K562 (cell line): ENCODE data around the gene KDM4C. TPM values are rescaled to one million over a fixed set of nuclear protein-coding genes. Genes with fewer than 3 reads are reported as not detected.

ENCODE experiments used
- ATAC-seq: fragments of 200-7000 bp; cut with Tn5 transposase; 3 replicates; pipeline ENCODE4 v1.9.1; 2020; ENCODE audit warnings: moderate library complexity
- BruUV-seq: library from RNA; stranded (reverse); fragments of 400-500 nt; replicated peaks from 2 replicates; lab custom pipeline; 2021; lab: Mats Ljungman, UMichigan
- CTCF ChIA-PET: fragments of 300-600 bp; formaldehyde crosslinking; extraction: SDS; loops from one replicate; lab custom pipeline; 2021; ENCODE audit warnings: low intra/inter-chr PET ratio; lab: Yijun Ruan, JAX
- POLR2A ChIA-PET: fragments of 300-600, 350-650 bp; sonication (Branson Sonifier 250); formaldehyde crosslinking; extraction: SDS; loops from one replicate; lab custom pipeline; 2021; ENCODE audit warnings: antibody characterized with exemption, inconsistent platforms; lab: Yijun Ruan, JAX
- DNase-seq, 4 experiments: peaks; one replicate each; pipeline versions ENCODE4 v3.0.0 to v3.0.0-alpha.2; 2011 to 2018; ENCODE audit warnings: low spot score in 3 of 4, mixed read lengths in 3 of 4; ENCODE audit errors: extremely low read depth in 1 of 4
- FAIRE-seq: peaks from 2 replicates; lab custom pipeline; 2011; peaks lifted over from hg19 to GRCh38; lab: Jason Lieb, UNC
- H2AFZ ChIP-seq: 2 replicates; pipeline ENCODE4 v1.6.0; 2011; ENCODE audit warnings: low read depth, low read length, control low read depth, inconsistent platforms
- H3K27ac ChIP-seq: fragments of 200-600 bp; 3 replicates; pipeline ENCODE4 v1.8.0; 2011; ENCODE audit warnings: low read depth, mild to moderate bottlenecking, control low read depth, inconsistent platforms, low read length, moderate library complexity, mixed read lengths; ENCODE audit errors: extremely low read depth
- H3K27me3 ChIP-seq, 2 experiments: fragments of 300-600 bp in 1 of 2; 2 replicates in 1 of 2; 3 replicates in 1 of 2; pipeline versions ENCODE4 v1.6.0 to v1.8.0; 2011; ENCODE audit warnings: inconsistent platforms in 2 of 2, low read length in 2 of 2, mild to moderate bottlenecking in 1 of 2, mixed read lengths in 1 of 2, moderate library complexity in 1 of 2; ENCODE audit not compliant: control insufficient read depth in 2 of 2, insufficient read depth in 2 of 2
- H3K36me3 ChIP-seq: fragments of 300-600 bp; 3 replicates; pipeline ENCODE4 v1.8.0; 2011; ENCODE audit warnings: mild to moderate bottlenecking, low read length, inconsistent platforms; ENCODE audit not compliant: control insufficient read depth, insufficient read depth
- H3K4me1 ChIP-seq, 2 experiments: fragments of 200-600 bp in 1 of 2; replicated peaks in 1 of 2; 2 replicates in 1 of 2; 3 replicates in 1 of 2; pipeline versions ENCODE4 v1.5.1 to v1.8.0; 2011; ENCODE audit warnings: inconsistent platforms in 2 of 2, low read length in 2 of 2, mild to moderate bottlenecking in 1 of 2, mixed read lengths in 1 of 2, moderate library complexity in 1 of 2; ENCODE audit not compliant: control insufficient read depth in 2 of 2, insufficient read depth in 2 of 2
- H3K4me2 ChIP-seq: 2 replicates; pipeline ENCODE4 v1.6.1; 2011; ENCODE audit warnings: low read length, control low read depth, inconsistent platforms, mixed read lengths; ENCODE audit not compliant: insufficient read depth
- H3K4me3 ChIP-seq: fragments of 200-600 bp; sonication (generic), shearing (Covaris generic); 2 replicates; pipeline ENCODE4 v1.5.1; 2016; ENCODE audit warnings: control low read depth, inconsistent platforms
- H3K79me2 ChIP-seq: fragments of 200-600 bp; 3 replicates; pipeline ENCODE4 v1.8.0; 2011; ENCODE audit warnings: low read length, inconsistent platforms; ENCODE audit not compliant: control insufficient read depth, insufficient read depth
- H3K9ac ChIP-seq, 2 experiments: 2 replicates each; pipeline versions ENCODE4 v1.6.0 to v1.6.1; 2011; ENCODE audit warnings: low read depth in 2 of 2, low read length in 2 of 2, control low read depth in 1 of 2, inconsistent platforms in 1 of 2, mild to moderate bottlenecking in 1 of 2, mixed read lengths in 1 of 2; ENCODE audit not compliant: insufficient read depth in 1 of 2
- H3K9me1 ChIP-seq: one replicate; pipeline ENCODE4 v1.6.0; 2011; ENCODE audit warnings: inconsistent platforms, mild to moderate bottlenecking, low read length, moderate library complexity; ENCODE audit not compliant: control insufficient read depth, insufficient read depth
- H3K9me3 ChIP-seq: replicated peaks from 2 replicates; pipeline ENCODE4 v1.5.1; 2011; ENCODE audit warnings: low read depth, low read length, inconsistent platforms; ENCODE audit not compliant: control insufficient read depth, insufficient read depth
- H4K20me1 ChIP-seq: replicated peaks from 2 replicates; pipeline ENCODE4 v1.6.1; 2011; ENCODE audit warnings: low read length, inconsistent platforms, mixed read lengths; ENCODE audit not compliant: control insufficient read depth, insufficient read depth
- FOXM1 ChIP-seq, 2 experiments: fragments of 450-650 bp in 1 of 2; sonication (generic) in 1 of 2; formaldehyde crosslinking in 1 of 2; IDR thresholded peaks; 2 replicates each; pipeline versions ENCODE4 v1.6.1 to v1.9.0; 2017 to 2022; ENCODE audit warnings: low read depth in 2 of 2, mild to moderate bottlenecking in 2 of 2, missing genetic modification reagents in 1 of 2, moderate library complexity in 1 of 2
- SLC30A9 ChIP-seq: fragments of 250-450 bp; sonication (Bioruptor Pico); IDR thresholded peaks from 2 replicates; pipeline ENCODE4 v1.8.0; 2022; ENCODE audit warnings: mild to moderate bottlenecking, moderate library complexity
- SP1 ChIP-seq: sonication (generic); formaldehyde crosslinking; IDR thresholded peaks from 2 replicates; pipeline ENCODE4 v1.8.1; 2022; ENCODE audit warnings: mild to moderate bottlenecking, missing genetic modification reagents
- ZNF79 ChIP-seq: fragments of 250-450 bp; sonication (Bioruptor Pico); IDR thresholded peaks from 2 replicates; pipeline ENCODE4 v1.4.0; 2020; ENCODE audit warnings: low read depth, mild to moderate bottlenecking, moderate library complexity
- WGBS: fragments of 100-300 bp; shearing (Covaris generic); methylation state at CpG from one replicate; pipeline ENCODE4 v1.1.6; 2016; ENCODE audit warnings: low coverage, mixed read lengths; ENCODE audit not compliant: insufficient coverage; ENCODE audit errors: missing lambda C conversion rate; 5-methylcytosine and 5-hydroxymethylcytosine counted together
- in situ Hi-C: fragments of 300-500 bp; cut with MboI; formaldehyde crosslinking; loops from 4 replicates; pipeline ENCODE4 v1.15.0; 2018; ENCODE audit warnings: inconsistent platforms, mixed read lengths
- intact Hi-C: fragments of 100-400 bp; cut with micrococcal nuclease; formaldehyde crosslinking; loops from 2 replicates; pipeline ENCODE4 v1.14.2; 2022
- polyA plus RNA-seq, 8 experiments: library from polyadenylated mRNA; depleted of rRNA in 4 of 8; stranded (reverse) in 5 of 8; unstranded in 3 of 8; fragments of >200 nt; fragmentation: Nextera tagmentation in 2 of 8; fragmentation: Illumina TruSeq in 1 of 8; extraction: Ambion mirVana in 2 of 8; extraction: Trizol in 1 of 8; gene quantifications; 2 replicates each; pipeline versions ENCODE4 v1.2.1 to v1.2.3, GENCODE V29; 2011 to 2014; ENCODE audit warnings: inconsistent platforms in 1 of 8, missing spikeins in 1 of 8
- total RNA-seq, 7 experiments: library from RNA; depleted of rRNA in 6 of 7; stranded (reverse); fragments of >200 nt in 6 of 7; fragmentation: Illumina TruSeq in 2 of 7; extraction: Trizol in 2 of 7; gene quantifications; 2 replicates each; pipeline versions ENCODE4 v1.2.1 to v1.2.3, GENCODE V29; 2011 to 2021; ENCODE audit warnings: low replicate concordance in 1 of 7
- TF ChIP-seq, protein P1 (sequence below): fragments of 250-450 bp; sonication (Bioruptor Pico); IDR thresholded peaks from 2 replicates; pipeline ENCODE4 v1.4.0; 2020; ENCODE audit warnings: mild to moderate bottlenecking, moderate library complexity, borderline replicate concordance
- TF ChIP-seq, protein P2 (sequence below): fragments of 450-650 bp; formaldehyde crosslinking; IDR thresholded peaks from 2 replicates; pipeline ENCODE4 v1.4.0; 2020; ENCODE audit warnings: mild to moderate bottlenecking, moderate library complexity

KDM4C gene
- total and polyA plus RNA-seq, 9 of the 15 experiments (the other 6 are each of a cell fraction or from before 2014, with no cell fraction given), result 5.4 to 17.0 (median 12.6) TPM

DNA sequence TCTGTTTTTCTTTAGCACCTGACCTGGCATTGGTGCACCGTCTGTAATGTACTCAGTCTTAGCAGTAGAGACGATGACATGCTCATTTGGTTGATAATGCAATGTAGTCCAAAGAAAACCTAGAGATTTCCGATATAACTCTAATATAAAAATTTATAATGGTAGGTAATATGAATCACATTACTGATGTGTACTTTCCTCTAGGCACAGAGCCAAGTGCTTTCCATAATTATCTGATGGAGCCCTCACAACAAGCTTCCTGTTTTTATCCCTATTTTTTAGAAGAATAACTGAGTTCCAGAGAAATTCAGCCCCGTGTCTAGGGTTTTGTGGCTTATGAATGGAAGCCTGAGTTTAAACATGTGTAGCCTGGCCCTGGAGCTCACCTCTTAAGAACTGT is 53.7 kb downstream of the KDM4C start:
- BruUV-seq, result no TSS peak
- in situ Hi-C loops, result no loop called here
- CTCF ChIA-PET, result no interaction called here
- no peak for TF ChIP-seq ZNF79 (CRISPR knock-in tag)
- TF ChIP-seq, protein P1, sequence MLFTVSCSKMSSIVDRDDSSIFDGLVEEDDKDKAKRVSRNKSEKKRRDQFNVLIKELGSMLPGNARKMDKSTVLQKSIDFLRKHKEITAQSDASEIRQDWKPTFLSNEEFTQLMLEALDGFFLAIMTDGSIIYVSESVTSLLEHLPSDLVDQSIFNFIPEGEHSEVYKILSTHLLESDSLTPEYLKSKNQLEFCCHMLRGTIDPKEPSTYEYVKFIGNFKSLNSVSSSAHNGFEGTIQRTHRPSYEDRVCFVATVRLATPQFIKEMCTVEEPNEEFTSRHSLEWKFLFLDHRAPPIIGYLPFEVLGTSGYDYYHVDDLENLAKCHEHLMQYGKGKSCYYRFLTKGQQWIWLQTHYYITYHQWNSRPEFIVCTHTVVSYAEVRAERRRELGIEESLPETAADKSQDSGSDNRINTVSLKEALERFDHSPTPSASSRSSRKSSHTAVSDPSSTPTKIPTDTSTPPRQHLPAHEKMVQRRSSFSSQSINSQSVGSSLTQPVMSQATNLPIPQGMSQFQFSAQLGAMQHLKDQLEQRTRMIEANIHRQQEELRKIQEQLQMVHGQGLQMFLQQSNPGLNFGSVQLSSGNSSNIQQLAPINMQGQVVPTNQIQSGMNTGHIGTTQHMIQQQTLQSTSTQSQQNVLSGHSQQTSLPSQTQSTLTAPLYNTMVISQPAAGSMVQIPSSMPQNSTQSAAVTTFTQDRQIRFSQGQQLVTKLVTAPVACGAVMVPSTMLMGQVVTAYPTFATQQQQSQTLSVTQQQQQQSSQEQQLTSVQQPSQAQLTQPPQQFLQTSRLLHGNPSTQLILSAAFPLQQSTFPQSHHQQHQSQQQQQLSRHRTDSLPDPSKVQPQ (CRISPR knock-in tag), result no peak
- TF ChIP-seq, protein P2, sequence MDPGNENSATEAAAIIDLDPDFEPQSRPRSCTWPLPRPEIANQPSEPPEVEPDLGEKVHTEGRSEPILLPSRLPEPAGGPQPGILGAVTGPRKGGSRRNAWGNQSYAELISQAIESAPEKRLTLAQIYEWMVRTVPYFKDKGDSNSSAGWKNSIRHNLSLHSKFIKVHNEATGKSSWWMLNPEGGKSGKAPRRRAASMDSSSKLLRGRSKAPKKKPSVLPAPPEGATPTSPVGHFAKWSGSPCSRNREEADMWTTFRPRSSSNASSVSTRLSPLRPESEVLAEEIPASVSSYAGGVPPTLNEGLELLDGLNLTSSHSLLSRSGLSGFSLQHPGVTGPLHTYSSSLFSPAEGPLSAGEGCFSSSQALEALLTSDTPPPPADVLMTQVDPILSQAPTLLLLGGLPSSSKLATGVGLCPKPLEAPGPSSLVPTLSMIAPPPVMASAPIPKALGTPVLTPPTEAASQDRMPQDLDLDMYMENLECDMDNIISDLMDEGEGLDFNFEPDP (CRISPR knock-in tag), result no peak
- no peak for TF ChIP-seq FOXM1 (IDR thresholded peaks at IDR 0.05; ENCODE audit: low read depth)
- TF ChIP-seq FOXM1 (CRISPR knock-in tag; IDR thresholded peaks at IDR 0.05; ENCODE audit: low read depth), result no peak
- no peak for TF ChIP-seq SLC30A9 (CRISPR knock-in tag)
- TF ChIP-seq SP1, result no peak
- TF ChIP-seq, all 486 proteins: peak for 0
- intact Hi-C loops, result no loop called here
- Histone ChIP-seq H3K9me3 (no peaks in the 10 kb centered on the region), H3K4me3 (no peak overlapping the region), H3K9me1 (no peaks in the 10 kb centered on the region), H3K9ac (no peak overlapping the region), H3K27me3 (no peaks in the 10 kb centered on the region), H4K20me1 (no peaks in the 10 kb centered on the region), H3K36me3 (0 out of 3 replicates have a peak, but pooled peaks cover 4% of the 10 kb centered on the region), H3K79me2 (no peaks in the 10 kb centered on the region), H2AFZ (no peak overlapping the region), H3K4me2 (no peak overlapping the region), H3K4me1 (no peaks in the 10 kb centered on the region), H3K27ac (no peak overlapping the region)
- ATAC-seq, result no peak
- FAIRE-seq, result no peak
- POLR2A ChIA-PET, result no interaction called here
- 62% methylated on average over 4 of the region's 4 CpGs for WGBS
- DNase-seq, result no peak
